HL-60 (cell line): Measurements from ENCODE around the gene MAGI3.

Experiments
- DNase-seq, 2 experiments: peaks; one replicate each; pipeline ENCODE4 v3.0.0-alpha.2; 2010 to 2020; ENCODE audit warnings: low read depth in 1 of 2, low spot score in 1 of 2
- H3K27ac ChIP-seq: fragments of 250-450 bp; sonication (Bioruptor Pico); replicated peaks from 2 replicates; pipeline ENCODE4 v1.5.1; 2020; ENCODE audit warnings: mild to moderate bottlenecking, moderate library complexity
- H3K27me3 ChIP-seq: fragments of 250-450 bp; sonication (Bioruptor Pico); 2 replicates; pipeline ENCODE4 v1.5.1; 2021; ENCODE audit warnings: mild to moderate bottlenecking, moderate library complexity; ENCODE audit not compliant: insufficient read depth, poor library complexity, severe bottlenecking
- H3K4me3 ChIP-seq: replicated peaks from 2 replicates; pipeline ENCODE4 v1.5.1; 2011; ENCODE audit warnings: mild to moderate bottlenecking, control low read depth, low read length; ENCODE audit not compliant: insufficient read depth
- GABPA ChIP-seq: IDR thresholded peaks from 2 replicates; pipeline ENCODE4 v1.6.1; 2012; ENCODE audit warnings: low read depth
- POLR2AphosphoS5 ChIP-seq: IDR thresholded peaks from 2 replicates; pipeline ENCODE4 v1.6.1; 2012; ENCODE audit warnings: low read depth
- SPI1 ChIP-seq: IDR thresholded peaks from 2 replicates; pipeline ENCODE4 v1.6.1; 2012; ENCODE audit warnings: low read depth, mild to moderate bottlenecking, borderline replicate concordance
- TF ChIP-seq, protein P1 (sequence below): IDR thresholded peaks from 2 replicates; pipeline ENCODE4 v1.6.1; 2012; ENCODE audit warnings: low read depth; ENCODE audit not compliant: insufficient replicate concordance
- TF ChIP-seq, protein P2 (sequence below): IDR thresholded peaks from one replicate; pipeline ENCODE4 v1.5.1; 2011; ENCODE audit warnings: low read length, control low read depth, inconsistent platforms; ENCODE audit not compliant: insufficient read depth

The MAGI3 gene

DNA sequence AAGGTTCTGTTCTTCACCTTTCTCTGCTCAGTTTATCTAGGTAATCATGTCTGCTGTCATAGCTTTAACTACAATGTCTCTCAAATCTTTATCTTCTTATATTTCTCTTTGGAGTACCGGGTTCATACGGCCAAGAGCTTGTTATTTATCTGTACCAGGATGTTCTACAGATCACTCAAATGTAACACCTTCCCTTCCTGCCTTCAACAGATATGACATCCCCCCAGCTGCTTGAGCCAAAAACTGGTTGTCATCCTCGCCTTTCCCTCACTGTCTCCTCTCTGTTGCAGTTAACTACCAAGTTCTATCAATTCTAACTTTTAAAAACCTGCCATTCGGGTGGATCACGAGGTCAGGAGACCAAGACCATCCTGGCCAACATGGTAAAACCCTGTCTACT is 220.1 kb downstream of the MAGI3 start:
- Histone ChIP-seq H3K4me3 (no peak overlapping the region), H3K27me3 (peaks cover 2% of the 10 kb centered on the region), H3K27ac (no peak overlapping the region)
- TF ChIP-seq SPI1 = no peak
- TF ChIP-seq, protein P1, sequence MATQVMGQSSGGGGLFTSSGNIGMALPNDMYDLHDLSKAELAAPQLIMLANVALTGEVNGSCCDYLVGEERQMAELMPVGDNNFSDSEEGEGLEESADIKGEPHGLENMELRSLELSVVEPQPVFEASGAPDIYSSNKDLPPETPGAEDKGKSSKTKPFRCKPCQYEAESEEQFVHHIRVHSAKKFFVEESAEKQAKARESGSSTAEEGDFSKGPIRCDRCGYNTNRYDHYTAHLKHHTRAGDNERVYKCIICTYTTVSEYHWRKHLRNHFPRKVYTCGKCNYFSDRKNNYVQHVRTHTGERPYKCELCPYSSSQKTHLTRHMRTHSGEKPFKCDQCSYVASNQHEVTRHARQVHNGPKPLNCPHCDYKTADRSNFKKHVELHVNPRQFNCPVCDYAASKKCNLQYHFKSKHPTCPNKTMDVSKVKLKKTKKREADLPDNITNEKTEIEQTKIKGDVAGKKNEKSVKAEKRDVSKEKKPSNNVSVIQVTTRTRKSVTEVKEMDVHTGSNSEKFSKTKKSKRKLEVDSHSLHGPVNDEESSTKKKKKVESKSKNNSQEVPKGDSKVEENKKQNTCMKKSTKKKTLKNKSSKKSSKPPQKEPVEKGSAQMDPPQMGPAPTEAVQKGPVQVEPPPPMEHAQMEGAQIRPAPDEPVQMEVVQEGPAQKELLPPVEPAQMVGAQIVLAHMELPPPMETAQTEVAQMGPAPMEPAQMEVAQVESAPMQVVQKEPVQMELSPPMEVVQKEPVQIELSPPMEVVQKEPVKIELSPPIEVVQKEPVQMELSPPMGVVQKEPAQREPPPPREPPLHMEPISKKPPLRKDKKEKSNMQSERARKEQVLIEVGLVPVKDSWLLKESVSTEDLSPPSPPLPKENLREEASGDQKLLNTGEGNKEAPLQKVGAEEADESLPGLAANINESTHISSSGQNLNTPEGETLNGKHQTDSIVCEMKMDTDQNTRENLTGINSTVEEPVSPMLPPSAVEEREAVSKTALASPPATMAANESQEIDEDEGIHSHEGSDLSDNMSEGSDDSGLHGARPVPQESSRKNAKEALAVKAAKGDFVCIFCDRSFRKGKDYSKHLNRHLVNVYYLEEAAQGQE = no peak
- TF ChIP-seq, protein P2, sequence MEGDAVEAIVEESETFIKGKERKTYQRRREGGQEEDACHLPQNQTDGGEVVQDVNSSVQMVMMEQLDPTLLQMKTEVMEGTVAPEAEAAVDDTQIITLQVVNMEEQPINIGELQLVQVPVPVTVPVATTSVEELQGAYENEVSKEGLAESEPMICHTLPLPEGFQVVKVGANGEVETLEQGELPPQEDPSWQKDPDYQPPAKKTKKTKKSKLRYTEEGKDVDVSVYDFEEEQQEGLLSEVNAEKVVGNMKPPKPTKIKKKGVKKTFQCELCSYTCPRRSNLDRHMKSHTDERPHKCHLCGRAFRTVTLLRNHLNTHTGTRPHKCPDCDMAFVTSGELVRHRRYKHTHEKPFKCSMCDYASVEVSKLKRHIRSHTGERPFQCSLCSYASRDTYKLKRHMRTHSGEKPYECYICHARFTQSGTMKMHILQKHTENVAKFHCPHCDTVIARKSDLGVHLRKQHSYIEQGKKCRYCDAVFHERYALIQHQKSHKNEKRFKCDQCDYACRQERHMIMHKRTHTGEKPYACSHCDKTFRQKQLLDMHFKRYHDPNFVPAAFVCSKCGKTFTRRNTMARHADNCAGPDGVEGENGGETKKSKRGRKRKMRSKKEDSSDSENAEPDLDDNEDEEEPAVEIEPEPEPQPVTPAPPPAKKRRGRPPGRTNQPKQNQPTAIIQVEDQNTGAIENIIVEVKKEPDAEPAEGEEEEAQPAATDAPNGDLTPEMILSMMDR = no peak
- TF ChIP-seq GABPA = no peak
- TF ChIP-seq POLR2AphosphoS5 = no peak
- no peak for DNase-seq

DNA sequence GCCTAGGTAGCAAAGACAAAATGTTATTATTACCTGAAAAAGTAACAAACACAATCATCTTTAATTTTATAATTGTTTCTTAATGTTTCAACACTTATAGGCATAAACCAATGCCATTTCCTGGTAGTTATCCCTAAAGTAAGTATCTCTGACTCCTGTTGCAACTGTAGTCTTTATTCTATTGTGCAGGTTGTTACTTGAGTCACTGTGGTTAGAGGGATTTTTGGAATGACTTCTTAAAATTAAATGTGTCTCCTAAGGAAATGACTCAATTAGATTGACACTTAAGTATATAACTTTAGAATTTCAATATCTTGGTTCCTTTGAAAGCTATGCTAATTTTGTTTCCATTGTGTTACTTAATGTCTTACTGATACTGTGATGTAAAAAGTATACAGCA is 225.1 kb downstream of the MAGI3 start:
- TF ChIP-seq SPI1 = no peak
- no peak for TF ChIP-seq POLR2AphosphoS5
- TF ChIP-seq, protein P1 = no peak
- TF ChIP-seq, protein P2 = no peak
- no peak for TF ChIP-seq GABPA
- H3K27ac ChIP-seq = no peak overlapping the region
- no peak overlapping the region for H3K4me3 ChIP-seq
- DNase-seq = no peak
- peaks cover 5% of the 10 kb centered on the region for H3K27me3 ChIP-seq

DNA sequence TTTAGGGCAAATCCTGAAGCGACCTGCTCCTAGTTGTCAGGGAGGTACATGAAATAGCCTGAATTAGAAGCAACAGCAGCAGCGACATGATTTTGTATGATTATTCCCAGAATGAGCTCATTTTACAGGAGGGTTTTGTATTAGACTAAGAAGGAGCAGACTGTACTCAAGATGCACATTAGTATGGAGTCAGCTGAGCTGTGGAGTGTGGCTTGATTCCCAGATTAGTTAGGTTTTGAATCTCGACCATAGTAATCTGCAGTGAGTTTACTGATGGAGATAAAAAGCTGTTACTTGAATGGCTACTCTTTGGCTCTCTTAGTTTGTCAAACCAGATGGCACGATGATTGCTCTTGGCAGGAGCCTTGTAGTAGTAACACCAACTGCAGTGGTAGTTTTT is 225.8 kb downstream of the MAGI3 start:
- no peak for DNase-seq
- peaks cover 5% of the 10 kb centered on the region for H3K27me3 ChIP-seq
- TF ChIP-seq GABPA (no peak), SPI1 (no peak), POLR2AphosphoS5 (no peak)
- TF ChIP-seq, protein P2 = no peak
- TF ChIP-seq, protein P1 = no peak
- H3K4me3 ChIP-seq = no peak overlapping the region
- H3K27ac ChIP-seq = no peak overlapping the region
